GM12801 (cell line): ENCODE data around the gene AVEN.

Experiments
- TF ChIP-seq, protein P1 (sequence below): IDR thresholded peaks from one replicate; pipeline ENCODE4 v1.5.1; 2011; ENCODE audit warnings: control low read depth; ENCODE audit not compliant: insufficient read length; ENCODE audit errors: extremely low read depth

The AVEN gene

GRCh38 chr15:34054081-34054707 lies 15.2 kb upstream of the AVEN start:
- TF ChIP-seq, protein P1, sequence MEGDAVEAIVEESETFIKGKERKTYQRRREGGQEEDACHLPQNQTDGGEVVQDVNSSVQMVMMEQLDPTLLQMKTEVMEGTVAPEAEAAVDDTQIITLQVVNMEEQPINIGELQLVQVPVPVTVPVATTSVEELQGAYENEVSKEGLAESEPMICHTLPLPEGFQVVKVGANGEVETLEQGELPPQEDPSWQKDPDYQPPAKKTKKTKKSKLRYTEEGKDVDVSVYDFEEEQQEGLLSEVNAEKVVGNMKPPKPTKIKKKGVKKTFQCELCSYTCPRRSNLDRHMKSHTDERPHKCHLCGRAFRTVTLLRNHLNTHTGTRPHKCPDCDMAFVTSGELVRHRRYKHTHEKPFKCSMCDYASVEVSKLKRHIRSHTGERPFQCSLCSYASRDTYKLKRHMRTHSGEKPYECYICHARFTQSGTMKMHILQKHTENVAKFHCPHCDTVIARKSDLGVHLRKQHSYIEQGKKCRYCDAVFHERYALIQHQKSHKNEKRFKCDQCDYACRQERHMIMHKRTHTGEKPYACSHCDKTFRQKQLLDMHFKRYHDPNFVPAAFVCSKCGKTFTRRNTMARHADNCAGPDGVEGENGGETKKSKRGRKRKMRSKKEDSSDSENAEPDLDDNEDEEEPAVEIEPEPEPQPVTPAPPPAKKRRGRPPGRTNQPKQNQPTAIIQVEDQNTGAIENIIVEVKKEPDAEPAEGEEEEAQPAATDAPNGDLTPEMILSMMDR: no peak

DNA sequence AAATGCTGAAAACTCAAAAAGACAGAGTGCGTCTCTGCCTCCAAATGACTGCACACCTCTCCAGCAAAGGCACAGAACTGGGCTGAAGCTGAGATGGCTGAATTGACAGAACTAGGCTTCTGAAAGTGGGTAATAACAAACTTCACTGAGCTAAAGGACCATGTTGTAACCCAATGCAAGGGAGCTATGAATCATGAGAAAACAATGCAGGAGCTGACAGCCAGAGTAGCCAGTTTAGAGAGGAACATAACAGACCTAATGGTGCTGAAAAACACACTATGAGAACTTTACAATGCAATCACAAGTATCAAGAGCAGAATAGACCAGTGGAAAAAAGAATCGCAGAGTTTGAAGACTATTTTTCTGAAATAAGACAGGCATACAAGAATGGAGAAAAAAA lies 10.1 kb upstream of the AVEN start:
- TF ChIP-seq, protein P1: no peak

- TF ChIP-seq, protein P1: no peak
Observed at GRCh38 chr15:34047893-34048775, 9.1 kb upstream of the AVEN start.

- TF ChIP-seq, protein P1: no peak
Observed at GRCh38 chr15:34046471-34047145, 7.6 kb upstream of the AVEN start.

GRCh38 chr15:34043813-34044212 lies 4.8 kb upstream of the AVEN start:
- TF ChIP-seq, protein P1: no peak

DNA sequence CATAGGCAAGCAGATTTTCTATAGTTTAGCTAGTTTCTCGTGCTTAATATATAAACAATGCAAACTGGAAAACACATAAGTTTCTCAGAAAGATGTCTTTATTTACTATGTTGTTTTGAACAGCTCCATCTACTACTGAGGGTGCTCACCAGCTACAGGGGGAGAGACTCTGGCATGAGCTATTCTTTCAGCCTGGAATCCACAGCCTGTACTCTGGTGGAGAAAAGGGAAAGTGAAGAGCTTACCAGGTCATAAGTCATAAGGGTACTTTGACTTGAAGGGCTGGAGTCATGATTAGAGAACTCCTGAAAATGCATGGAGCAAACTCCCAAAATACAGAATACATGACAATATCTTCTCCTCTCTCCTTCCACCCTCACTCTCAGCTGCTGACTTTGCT lies 4.4 kb upstream of the AVEN start:
- TF ChIP-seq, protein P1: no peak

- TF ChIP-seq, protein P1: no peak
Observed at GRCh38 chr15:34039790-34040113, 748 bp upstream of the AVEN start.
